ENCODE data around the gene GRB2. TPM values are rescaled to one million over a fixed set of nuclear protein-coding genes. Genes with fewer than 3 reads are reported as not detected.

Gene GRB2
- total RNA-seq, 2 experiments from 2014 or later, result 244 to 308 TPM

DNA sequence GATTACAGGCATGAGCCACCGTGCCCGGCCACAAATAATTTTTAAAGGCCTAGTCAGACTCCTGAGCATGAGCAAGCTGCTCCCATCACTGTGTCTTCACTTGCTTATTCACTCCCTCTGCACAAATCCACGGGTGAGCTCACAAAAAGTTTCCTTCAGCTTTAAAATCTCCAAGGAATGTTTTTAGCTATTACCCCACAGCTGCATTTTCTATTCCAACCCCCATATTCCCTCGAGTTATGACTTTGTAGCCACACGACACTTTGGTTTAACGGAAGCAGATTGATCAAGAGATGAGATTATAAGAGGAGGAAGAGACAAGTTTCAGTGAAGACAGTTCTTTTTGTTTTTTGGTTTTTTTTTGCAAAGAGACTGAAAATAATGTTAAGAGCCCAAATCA lies 67.1 kb downstream of the GRB2 start:
- BruUV-seq (replicated peaks), result no TSS peak
- Histone ChIP-seq H3K36me3 (ENCODE audit: insufficient read depth, low read length) (peaks cover 44% of the 10 kb centered on the region), H3K9me2 (ENCODE audit: insufficient read depth, low read length) (no peaks in the 10 kb centered on the region), H3K9me3 (ENCODE audit: low read length) (no peaks in the 10 kb centered on the region), H3K4me3 (ENCODE audit: low read depth, low read length, poor library complexity, severe bottlenecking) (peak overlapping the region; percentile 36), H2AFZ (ENCODE audit: low read length) (no peak overlapping the region), H4K20me1 (ENCODE audit: insufficient read depth, low read length) (peaks cover 6% of the 10 kb centered on the region; the same call in 1 of the 2 replicates), H3K79me2 (ENCODE audit: insufficient read depth, low read depth, low read length) (peaks cover 91% of the 10 kb centered on the region), H3K27ac (ENCODE audit: low read depth, low read length, poor library complexity, severe bottlenecking) (peak overlapping the region; percentile 94), H3K4me1 (ENCODE audit: insufficient read depth, low read length, poor library complexity, severe bottlenecking) (peaks cover 89% of the 10 kb centered on the region), H3K4me2 (ENCODE audit: low read length) (peak overlapping the region; percentile 75)
- no peak for DNase-seq (ENCODE audit: low spot score)
- ChIA-PET CTCF (ENCODE audit: unreplicated experiment) (interaction anchor here (0.6 to 2.3 kb wide), 4 partner anchors 10 to 59 kb away, joined by 3 to 10 read pairs (median 6); no protein-coding TSS in a partner anchor), POLR2A (interaction anchor here (0.5 to 16.4 kb wide), 12 partner anchors 9 to 442 kb away, joined by 3 to 393 read pairs (median 6); a partner anchor contains a TSS)
- intact Hi-C loops (cut with micrococcal nuclease; ENCODE audit: unreplicated experiment), result no loop called here
- TF ChIP-seq, protein P1, sequence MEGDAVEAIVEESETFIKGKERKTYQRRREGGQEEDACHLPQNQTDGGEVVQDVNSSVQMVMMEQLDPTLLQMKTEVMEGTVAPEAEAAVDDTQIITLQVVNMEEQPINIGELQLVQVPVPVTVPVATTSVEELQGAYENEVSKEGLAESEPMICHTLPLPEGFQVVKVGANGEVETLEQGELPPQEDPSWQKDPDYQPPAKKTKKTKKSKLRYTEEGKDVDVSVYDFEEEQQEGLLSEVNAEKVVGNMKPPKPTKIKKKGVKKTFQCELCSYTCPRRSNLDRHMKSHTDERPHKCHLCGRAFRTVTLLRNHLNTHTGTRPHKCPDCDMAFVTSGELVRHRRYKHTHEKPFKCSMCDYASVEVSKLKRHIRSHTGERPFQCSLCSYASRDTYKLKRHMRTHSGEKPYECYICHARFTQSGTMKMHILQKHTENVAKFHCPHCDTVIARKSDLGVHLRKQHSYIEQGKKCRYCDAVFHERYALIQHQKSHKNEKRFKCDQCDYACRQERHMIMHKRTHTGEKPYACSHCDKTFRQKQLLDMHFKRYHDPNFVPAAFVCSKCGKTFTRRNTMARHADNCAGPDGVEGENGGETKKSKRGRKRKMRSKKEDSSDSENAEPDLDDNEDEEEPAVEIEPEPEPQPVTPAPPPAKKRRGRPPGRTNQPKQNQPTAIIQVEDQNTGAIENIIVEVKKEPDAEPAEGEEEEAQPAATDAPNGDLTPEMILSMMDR (conservative IDR thresholded peaks at IDR 0.05; ENCODE audit: low read length), result no peak
- no peak for TF ChIP-seq EZH2phosphoT487 (IDR thresholded peaks at IDR 0.05; ENCODE audit: borderline replicate concordance, low read depth, low read length)

DNA sequence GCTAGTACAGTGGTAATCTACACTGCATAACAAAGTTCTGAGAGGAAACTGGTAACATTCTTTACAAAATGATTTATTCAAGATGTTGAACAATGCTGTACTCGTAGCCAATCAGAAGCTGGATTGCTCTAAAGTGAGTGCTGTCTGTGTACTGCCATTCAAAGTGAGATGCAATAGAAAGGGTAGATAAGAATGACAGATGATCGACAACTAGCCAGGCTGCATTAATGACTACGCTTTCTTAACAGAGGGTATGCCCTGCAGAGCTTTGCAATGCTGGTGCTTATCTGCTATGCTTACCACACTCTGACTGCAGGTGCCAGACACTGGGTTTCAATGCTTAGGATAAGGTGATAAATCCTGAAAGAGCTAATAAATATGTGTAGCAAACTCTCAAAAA lies 70.2 kb downstream of the GRB2 start:
- Histone ChIP-seq H2AFZ (ENCODE audit: low read length) (no peak overlapping the region), H3K9me3 (ENCODE audit: low read length) (no peaks in the 10 kb centered on the region), H3K79me2 (ENCODE audit: insufficient read depth, low read depth, low read length) (peaks cover 91% of the 10 kb centered on the region), H3K9me2 (ENCODE audit: insufficient read depth, low read length) (no peaks in the 10 kb centered on the region), H3K27ac (ENCODE audit: low read depth, low read length, poor library complexity, severe bottlenecking) (peak overlapping the region; percentile 94), H3K4me3 (ENCODE audit: low read depth, low read length, poor library complexity, severe bottlenecking) (no peak overlapping the region), H3K36me3 (ENCODE audit: insufficient read depth, low read length) (peaks cover 60% of the 10 kb centered on the region), H3K4me2 (ENCODE audit: low read length) (peak overlapping the region; percentile 88), H4K20me1 (ENCODE audit: insufficient read depth, low read length) (peaks cover 6% of the 10 kb centered on the region; the same call in 1 of the 2 replicates), H3K4me1 (ENCODE audit: insufficient read depth, low read length, poor library complexity, severe bottlenecking) (peaks cover 85% of the 10 kb centered on the region)
- no peak for DNase-seq (ENCODE audit: low spot score)
- ChIA-PET POLR2A (interaction anchor here (0.6 to 16.4 kb wide), 19 partner anchors 12 to 215 kb away, joined by 3 to 393 read pairs (median 7); partner anchors contain the start of genes GRB2 and SLC25A19), CTCF (ENCODE audit: unreplicated experiment) (interaction anchor here (0.8 to 1.3 kb wide), 4 partner anchors 10 to 18 kb away, joined by 3 read pairs; no protein-coding TSS in a partner anchor)
- no TSS peak for BruUV-seq (replicated peaks)
- no peak for TF ChIP-seq EZH2phosphoT487 (IDR thresholded peaks at IDR 0.05; ENCODE audit: borderline replicate concordance, low read depth, low read length)
- TF ChIP-seq, protein P1 (conservative IDR thresholded peaks at IDR 0.05; ENCODE audit: low read length), result no peak
- intact Hi-C loops (cut with micrococcal nuclease; ENCODE audit: unreplicated experiment), result no loop called here

DNA sequence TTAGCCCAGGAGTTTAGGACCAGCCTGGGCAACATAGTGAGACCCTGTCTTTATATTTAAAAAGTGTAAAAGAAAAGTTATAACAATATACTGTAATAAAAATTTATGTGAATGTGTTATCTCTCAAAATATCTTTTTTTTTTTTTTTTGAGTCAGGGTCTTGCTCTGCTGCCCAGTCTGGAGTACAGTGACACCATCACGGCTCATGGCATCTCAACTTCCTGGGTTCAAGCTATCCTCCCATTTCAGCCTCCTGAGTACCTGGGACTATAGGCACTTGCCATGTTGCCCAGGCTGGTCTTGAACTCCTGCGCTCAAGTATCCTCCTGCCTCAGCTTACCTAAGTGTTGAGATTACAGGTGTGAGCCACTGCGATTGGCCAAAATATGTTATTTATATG lies 70.8 kb downstream of the GRB2 start:
- no peak for DNase-seq (ENCODE audit: low spot score)
- H3K4me2 ChIP-seq (ENCODE audit: low read length), result no peak overlapping the region
- H3K79me2 ChIP-seq (ENCODE audit: insufficient read depth, low read depth, low read length), result peaks cover 91% of the 10 kb centered on the region
- peaks cover 60% of the 10 kb centered on the region for H3K36me3 ChIP-seq (ENCODE audit: insufficient read depth, low read length)
- ChIA-PET CTCF (ENCODE audit: unreplicated experiment) (no interaction called here), POLR2A (interaction anchor here (3.2 to 16.4 kb wide), 3 partner anchors 12 to 40 kb away, joined by 20 to 393 read pairs (median 126); no protein-coding TSS in a partner anchor)
- peaks cover 79% of the 10 kb centered on the region for H3K4me1 ChIP-seq (ENCODE audit: insufficient read depth, low read length, poor library complexity, severe bottlenecking)
- H3K27ac ChIP-seq (ENCODE audit: low read depth, low read length, poor library complexity, severe bottlenecking), result no peak overlapping the region
- no peaks in the 10 kb centered on the region for H3K9me2 ChIP-seq (ENCODE audit: insufficient read depth, low read length)
- no peak overlapping the region for H3K4me3 ChIP-seq (ENCODE audit: low read depth, low read length, poor library complexity, severe bottlenecking)
- no peak for TF ChIP-seq EZH2phosphoT487 (IDR thresholded peaks at IDR 0.05; ENCODE audit: borderline replicate concordance, low read depth, low read length)
- TF ChIP-seq, protein P1 (conservative IDR thresholded peaks at IDR 0.05; ENCODE audit: low read length), result no peak
- BruUV-seq (replicated peaks), result no TSS peak
- H2AFZ ChIP-seq (ENCODE audit: low read length), result no peak overlapping the region
- peaks cover 6% of the 10 kb centered on the region; the same call in 1 of the 2 replicates for H4K20me1 ChIP-seq (ENCODE audit: insufficient read depth, low read length)
- intact Hi-C loops (cut with micrococcal nuclease; ENCODE audit: unreplicated experiment), result no loop called here
- no peaks in the 10 kb centered on the region for H3K9me3 ChIP-seq (ENCODE audit: low read length)

Measured in OCI-LY7 (cell line).